Osteocyte (in vitro differentiated cells): ENCODE measurements around the gene EMP2. TPM values are rescaled to one million over a fixed set of nuclear protein-coding genes. Genes with fewer than 3 reads are reported as not detected.
"Not testable (repeated sequence)": the region's sequence is repeated elsewhere in the genome, so short reads cannot be mapped to it uniquely, and the experiment has no call there.

Experiments used
- DNase-seq: peaks from one replicate; pipeline ENCODE4 v3.0.0; 2021; ENCODE audit warnings: mixed read lengths; ENCODE audit not compliant: unreplicated experiment; ENCODE audit errors: extremely low spot score
- H3K27ac Mint-ChIP-seq: one replicate; pipeline ENCODE4 v1.8.0; 2021; ENCODE audit warnings: mild to moderate bottlenecking, mixed read lengths; ENCODE audit not compliant: unreplicated experiment
- H3K27me3 Mint-ChIP-seq: one replicate; pipeline ENCODE4 v1.8.0; 2021; ENCODE audit warnings: mixed read lengths; ENCODE audit not compliant: unreplicated experiment
- H3K36me3 Mint-ChIP-seq: one replicate; pipeline ENCODE4 v1.8.0; 2021; ENCODE audit warnings: mixed read lengths; ENCODE audit not compliant: unreplicated experiment
- H3K4me1 Mint-ChIP-seq: one replicate; pipeline ENCODE4 v1.8.0; 2021; ENCODE audit warnings: mixed read lengths; ENCODE audit not compliant: unreplicated experiment
- H3K4me3 Mint-ChIP-seq: one replicate; pipeline ENCODE4 v1.8.0; 2021; ENCODE audit warnings: mild to moderate bottlenecking, moderate library complexity, mixed read lengths; ENCODE audit not compliant: unreplicated experiment
- H3K9me3 Mint-ChIP-seq: one replicate; pipeline ENCODE4 v1.8.0; 2021; ENCODE audit warnings: mixed read lengths; ENCODE audit not compliant: unreplicated experiment
- CTCF ChIP-seq: fragments of 200-600 bp; sonication (generic); IDR thresholded peaks from 2 replicates; pipeline ENCODE4 v1.5.0; 2021; ENCODE audit warnings: antibody characterized with exemption, mild to moderate bottlenecking, moderate library complexity
- total RNA-seq: library from RNA; stranded (reverse); gene quantifications from 2 replicates; pipeline ENCODE4 v1.2.1, GENCODE V29; 2021

Gene EMP2
- total RNA-seq, 1 donor from 2014 or later, result 5.9 TPM

GRCh38 chr16:10622036-10622921, 41.9 kb upstream of the EMP2 start:
- peaks cover 1% of the 10 kb centered on the region for H3K4me1 Mint-ChIP-seq
- H3K9me3 Mint-ChIP-seq, result no peaks in the 10 kb centered on the region
- H3K27ac Mint-ChIP-seq, result no peak overlapping the region
- H3K27me3 Mint-ChIP-seq, result peaks cover 16% of the 10 kb centered on the region
- TF ChIP-seq CTCF, result no peak
- H3K36me3 Mint-ChIP-seq, result no peaks in the 10 kb centered on the region
- no peak overlapping the region for H3K4me3 Mint-ChIP-seq
- DNase-seq, result no peak

- H3K27me3 Mint-ChIP-seq, result peaks cover 16% of the 10 kb centered on the region
- H3K4me1 Mint-ChIP-seq, H3K36me3 Mint-ChIP-seq, H3K4me3 Mint-ChIP-seq, H3K9me3 Mint-ChIP-seq, H3K27ac Mint-ChIP-seq, DNase-seq: not testable (repeated sequence)
These were observed 41.0 kb upstream of the EMP2 start for GRCh38 chr16:10621216-10621949.

- H3K27me3 Mint-ChIP-seq, result peaks cover 19% of the 10 kb centered on the region
- H3K36me3 Mint-ChIP-seq, result no peaks in the 10 kb centered on the region
- TF ChIP-seq CTCF, result no peak
- no peak overlapping the region for H3K4me3 Mint-ChIP-seq
- DNase-seq, result no peak
- peaks cover 3% of the 10 kb centered on the region for H3K4me1 Mint-ChIP-seq
- H3K9me3 Mint-ChIP-seq, result no peaks in the 10 kb centered on the region
- H3K27ac Mint-ChIP-seq, result no peak overlapping the region
These were observed 39.7 kb upstream of the EMP2 start for GRCh38 chr16:10620120-10620519.

- H3K4me1 Mint-ChIP-seq, result peaks cover 3% of the 10 kb centered on the region
- H3K27ac Mint-ChIP-seq, result no peak overlapping the region
- no peaks in the 10 kb centered on the region for H3K36me3 Mint-ChIP-seq
- H3K4me3 Mint-ChIP-seq, result no peak overlapping the region
- DNase-seq, result no peak
- TF ChIP-seq CTCF, result no peak
- no peaks in the 10 kb centered on the region for H3K9me3 Mint-ChIP-seq
- peaks cover 19% of the 10 kb centered on the region for H3K27me3 Mint-ChIP-seq
These were observed 39.0 kb upstream of the EMP2 start for GRCh38 chr16:10619271-10619849.

GRCh38 chr16:10618710-10619209, 38.4 kb upstream of the EMP2 start:
- H3K36me3 Mint-ChIP-seq, result no peaks in the 10 kb centered on the region
- DNase-seq, result no peak
- peaks cover 19% of the 10 kb centered on the region for H3K27me3 Mint-ChIP-seq
- peaks cover 3% of the 10 kb centered on the region for H3K4me1 Mint-ChIP-seq
- no peak overlapping the region for H3K4me3 Mint-ChIP-seq
- no peaks in the 10 kb centered on the region for H3K9me3 Mint-ChIP-seq
- no peak overlapping the region for H3K27ac Mint-ChIP-seq
- TF ChIP-seq CTCF, result no peak
